NCI-H1436 (cell line): Measurements from ENCODE around the gene RTKN.
"Not testable (repeated sequence)": the region's sequence is repeated elsewhere in the genome, so short reads cannot be mapped to it uniquely, and the experiment has no call there.

Experiments used
- DNase-seq: peaks from one replicate; lab custom pipeline; 2025; lab: John Stamatoyannopoulos, UW

Gene RTKN, protein sequence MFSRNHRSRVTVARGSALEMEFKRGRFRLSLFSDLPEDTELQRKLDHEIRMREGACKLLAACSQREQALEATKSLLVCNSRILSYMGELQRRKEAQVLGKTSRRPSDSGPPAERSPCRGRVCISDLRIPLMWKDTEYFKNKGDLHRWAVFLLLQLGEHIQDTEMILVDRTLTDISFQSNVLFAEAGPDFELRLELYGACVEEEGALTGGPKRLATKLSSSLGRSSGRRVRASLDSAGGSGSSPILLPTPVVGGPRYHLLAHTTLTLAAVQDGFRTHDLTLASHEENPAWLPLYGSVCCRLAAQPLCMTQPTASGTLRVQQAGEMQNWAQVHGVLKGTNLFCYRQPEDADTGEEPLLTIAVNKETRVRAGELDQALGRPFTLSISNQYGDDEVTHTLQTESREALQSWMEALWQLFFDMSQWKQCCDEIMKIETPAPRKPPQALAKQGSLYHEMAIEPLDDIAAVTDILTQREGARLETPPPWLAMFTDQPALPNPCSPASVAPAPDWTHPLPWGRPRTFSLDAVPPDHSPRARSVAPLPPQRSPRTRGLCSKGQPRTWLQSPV

DNA sequence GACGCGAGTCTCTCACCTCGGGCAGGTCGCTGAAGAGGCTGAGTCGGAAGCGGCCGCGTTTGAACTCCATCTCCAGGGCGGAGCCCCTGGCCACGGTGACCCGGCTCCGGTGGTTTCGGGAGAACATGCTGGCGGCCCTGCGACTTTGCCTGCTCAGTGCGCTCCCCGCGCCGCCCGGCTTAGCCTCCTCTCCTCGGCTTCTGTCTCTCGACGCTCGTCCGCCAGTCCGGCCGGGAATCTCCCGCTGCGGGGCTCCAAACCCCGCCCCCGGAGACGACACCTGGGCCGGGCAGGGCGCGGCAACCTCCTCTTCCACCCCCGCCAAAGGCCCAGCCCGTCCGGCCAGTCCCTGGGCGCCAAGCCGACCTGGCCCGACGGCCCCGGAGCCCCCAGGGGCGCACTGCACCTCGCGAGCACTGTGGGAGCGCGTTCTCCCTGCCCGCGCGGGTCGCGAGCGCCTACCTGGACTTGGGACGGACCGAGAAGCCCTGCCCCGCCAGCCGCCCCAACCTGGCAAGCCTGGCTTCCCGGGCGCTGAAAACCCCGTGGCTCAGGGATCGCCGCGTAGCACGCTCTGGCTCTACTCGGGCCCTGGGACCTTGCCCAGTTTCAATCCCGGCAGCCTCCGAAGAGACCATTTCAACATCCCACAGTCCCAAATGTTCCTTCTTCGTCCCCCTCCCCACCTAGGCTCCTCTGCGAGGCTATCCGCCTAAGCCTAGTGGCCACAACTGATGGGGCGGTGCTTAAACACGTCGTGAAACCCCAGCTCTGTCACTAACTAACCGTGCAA lies at the start of gene RTKN:
RTKN (minus strand) TSS at position 248 of the 793 bp plus-strand sequence; CDS start at position 127, 121 bp downstream.
- DNase-seq = no peak

DNA sequence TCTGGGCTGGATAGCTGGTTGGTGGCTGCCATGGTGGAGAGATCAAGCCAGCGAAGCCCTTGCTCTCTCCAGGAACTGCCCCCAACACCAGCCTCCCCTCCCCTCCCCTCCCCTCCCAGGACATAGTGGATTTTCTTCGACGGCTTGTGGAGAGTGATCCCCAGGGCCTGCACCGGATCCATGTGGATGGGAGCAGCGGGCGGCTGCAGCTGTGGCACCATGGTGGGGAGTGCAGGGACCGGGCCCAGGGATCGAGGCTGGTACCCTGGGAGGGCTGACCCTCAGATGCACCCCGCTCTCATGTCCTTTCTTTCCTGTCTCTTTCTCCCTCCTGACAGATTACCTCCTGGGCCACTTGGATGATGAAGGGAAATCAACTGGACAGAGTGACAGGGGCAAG lies 48.2 kb upstream of the RTKN start:
- DNase-seq = no peak

DNA sequence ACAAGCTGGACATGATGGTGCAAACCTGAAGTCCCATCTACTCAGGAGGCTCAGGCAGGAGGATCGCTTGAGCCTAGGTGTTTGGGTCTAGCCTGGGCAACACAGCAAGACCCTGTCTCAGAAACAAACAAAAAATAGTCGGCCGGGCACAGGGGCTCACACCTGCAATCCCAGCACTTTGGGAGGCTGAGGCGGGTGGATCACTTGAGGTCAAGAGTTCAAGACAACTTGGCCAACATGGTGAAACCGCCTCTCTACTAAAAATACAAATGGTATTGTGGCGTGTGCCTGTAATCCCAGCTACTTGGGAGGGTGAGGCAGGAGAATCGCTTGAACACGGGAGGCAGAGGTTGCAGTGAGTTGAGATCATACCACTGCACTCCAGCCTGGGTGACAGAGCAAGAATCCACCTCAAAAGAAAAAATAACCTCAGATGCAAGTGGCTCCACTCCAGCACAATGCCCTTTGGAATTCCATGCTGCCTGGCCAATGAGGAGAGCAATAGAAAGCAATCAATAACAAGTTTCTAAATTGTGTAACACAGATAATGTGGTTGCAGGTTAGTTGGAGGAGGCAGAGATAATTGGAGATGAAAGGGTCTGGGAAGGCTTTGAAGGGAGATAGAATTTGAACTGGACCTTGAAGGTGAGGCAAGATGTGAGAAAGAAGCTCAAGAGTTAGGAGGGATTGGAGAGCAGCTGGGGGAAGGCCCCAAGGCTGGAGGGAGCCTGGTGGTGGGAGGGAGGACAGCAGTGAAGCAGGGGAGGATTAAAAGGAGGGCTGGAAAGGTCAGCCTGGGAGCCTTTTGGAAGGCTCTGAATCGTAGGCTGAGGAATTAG lies 47.1 kb upstream of the RTKN start:
- no peak for DNase-seq

DNA sequence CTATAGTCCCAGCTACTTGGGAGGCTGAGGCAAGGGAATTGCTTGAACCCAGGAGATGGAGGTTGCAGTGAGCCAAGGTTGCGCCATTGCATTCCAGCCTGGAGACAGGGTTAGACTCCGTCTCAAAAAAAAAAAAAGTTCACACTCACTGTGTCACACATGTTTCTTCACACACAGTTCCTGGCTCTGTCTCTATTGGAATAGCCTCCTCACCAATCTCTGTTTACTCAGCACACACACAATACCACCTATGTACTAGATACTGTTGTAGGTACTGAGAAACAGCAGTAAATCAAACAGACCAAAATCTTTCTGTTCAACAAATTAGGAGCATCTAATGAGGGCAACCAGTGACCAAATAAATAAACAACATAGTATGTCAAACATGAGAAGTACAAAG lies 44.4 kb upstream of the RTKN start:
- no peak for DNase-seq

DNA sequence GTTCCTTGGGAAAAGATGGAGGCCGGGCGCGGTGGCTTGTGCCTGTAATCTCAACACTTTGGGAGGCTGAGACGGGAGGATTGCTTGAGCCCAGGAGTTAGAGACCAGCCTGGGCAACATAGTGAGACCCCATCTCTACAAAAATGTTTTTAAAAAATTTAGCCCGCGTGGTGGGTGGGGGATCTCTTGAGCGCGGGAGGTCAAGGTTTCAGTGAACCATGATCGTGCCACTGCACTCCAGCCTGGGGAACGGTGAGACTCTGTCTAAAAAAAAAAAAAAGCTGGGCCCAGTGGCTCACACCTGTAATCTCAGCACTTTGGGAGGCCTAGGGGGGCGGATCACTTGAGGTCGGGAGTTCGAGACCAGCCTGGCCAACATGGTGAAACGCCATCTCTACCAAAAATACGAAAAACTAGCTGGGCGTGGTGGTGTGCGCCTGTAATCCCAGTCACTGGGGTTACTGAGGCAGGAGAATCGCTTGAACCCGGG lies 42.0 kb upstream of the RTKN start:
- DNase-seq = not testable (repeated sequence)

DNA sequence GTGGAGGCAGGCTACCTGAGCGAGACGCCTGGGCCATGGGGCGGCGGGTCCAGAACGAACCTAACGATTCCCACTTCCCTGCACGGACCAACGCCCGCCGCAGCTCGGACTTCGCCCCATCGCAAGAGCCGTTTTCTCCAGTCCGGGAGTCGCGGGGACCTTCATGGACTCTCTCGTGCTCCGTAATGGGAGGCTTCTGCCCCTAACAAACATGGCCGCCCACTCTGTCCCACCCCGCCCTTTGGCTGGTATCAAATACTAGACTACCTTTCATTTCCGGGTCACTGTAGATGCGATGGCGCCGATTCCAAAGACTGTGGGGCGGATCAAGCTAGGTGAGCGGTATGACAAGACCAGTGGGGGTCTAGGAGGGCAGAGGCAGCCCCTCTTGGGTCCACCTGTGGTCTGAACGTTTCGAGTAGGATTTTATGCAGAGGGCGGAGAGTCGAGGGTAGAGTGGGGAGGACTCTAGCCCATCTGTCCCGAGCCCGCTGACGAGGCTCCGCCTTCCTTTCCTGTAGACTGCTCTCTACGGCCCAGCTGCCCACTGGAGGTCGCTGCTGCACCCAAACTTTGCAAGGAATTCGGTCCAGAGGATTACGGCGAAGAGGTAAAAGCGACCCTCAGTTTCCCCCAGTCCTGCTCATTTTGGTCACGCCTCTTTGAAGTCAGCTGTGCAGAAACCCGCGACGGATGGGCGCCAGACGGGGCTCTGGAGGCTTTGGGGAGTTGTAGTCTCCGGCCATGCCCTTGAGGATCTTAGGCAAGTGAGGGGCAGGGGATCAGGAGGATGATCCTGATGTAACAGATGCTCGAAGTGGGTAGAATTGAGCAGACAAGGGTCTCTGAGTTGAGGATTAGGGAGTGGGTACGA lies 41.3 kb upstream of the RTKN start, which contains the start of the genes CCDC142 and TTC31:
CCDC142 (minus strand) TSS at position 198 of the 874 bp plus-strand sequence; CDS start at position 37, 161 bp downstream.
TTC31 (plus strand) TSS at position 281 of the 874 bp plus-strand sequence; CDS start at position 296, 15 bp downstream.
- peak; percentile 92 for DNase-seq

DNA sequence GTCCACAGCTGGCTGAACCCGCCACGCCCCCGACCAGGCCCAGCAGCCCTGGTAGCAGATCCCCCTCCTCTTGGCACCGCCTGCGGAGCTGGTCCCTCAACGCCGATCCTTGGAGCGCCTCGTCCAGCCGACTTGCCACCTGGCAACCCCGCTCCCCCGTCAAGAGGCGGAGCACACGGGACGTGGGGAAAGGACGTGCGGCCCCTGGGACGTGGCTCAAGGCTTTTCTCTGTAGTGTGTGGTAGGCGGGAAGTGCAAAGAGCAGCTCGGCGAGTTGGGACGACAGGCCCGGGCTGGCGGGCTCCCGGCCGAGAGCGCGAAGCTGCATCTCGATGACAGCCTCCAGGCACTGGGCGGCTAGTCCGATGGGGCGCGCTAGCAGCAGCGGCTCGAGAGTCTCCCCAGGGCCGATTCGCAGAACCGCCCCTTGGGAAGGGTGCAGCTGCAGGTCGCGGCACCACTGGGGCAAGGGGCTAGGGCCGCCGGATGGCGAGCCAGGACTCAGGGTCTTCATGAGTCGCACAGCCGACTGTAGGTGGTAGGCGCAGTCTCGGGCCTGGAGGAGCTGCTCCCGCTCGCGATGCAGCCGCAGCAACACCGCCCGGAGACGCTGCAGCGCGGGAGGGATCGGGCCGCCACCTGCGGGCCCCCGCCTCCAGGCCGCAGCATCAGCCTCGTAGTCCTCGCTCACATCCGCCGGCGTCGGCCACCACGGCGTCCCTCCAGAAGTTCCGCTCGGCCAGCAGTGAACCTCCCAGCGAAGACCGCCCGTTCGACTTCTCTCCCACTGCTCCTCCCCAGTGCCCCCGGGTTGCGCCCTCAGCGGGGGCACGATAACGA lies 40.4 kb upstream of the RTKN start:
- DNase-seq = no peak

DNA sequence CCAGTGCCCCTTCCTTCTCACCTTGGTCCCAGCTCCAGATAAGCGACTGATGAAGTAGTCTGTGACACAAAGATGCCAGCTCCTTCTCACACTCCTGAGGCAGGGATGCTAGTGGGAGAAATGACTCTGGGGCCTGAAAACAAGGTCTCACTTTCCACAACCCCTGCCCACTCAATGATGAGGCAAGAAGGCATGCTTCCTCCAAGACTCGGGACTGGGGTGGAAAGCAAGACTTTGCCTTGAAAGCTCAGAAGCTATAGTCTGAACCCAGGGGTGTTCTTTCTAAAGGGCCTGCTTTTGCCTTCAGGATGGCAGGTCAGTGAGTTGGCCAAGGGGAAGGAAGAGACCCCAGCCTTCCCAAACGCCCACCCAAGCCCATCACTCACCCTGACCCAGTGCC lies 39.7 kb upstream of the RTKN start:
- DNase-seq = no peak

DNA sequence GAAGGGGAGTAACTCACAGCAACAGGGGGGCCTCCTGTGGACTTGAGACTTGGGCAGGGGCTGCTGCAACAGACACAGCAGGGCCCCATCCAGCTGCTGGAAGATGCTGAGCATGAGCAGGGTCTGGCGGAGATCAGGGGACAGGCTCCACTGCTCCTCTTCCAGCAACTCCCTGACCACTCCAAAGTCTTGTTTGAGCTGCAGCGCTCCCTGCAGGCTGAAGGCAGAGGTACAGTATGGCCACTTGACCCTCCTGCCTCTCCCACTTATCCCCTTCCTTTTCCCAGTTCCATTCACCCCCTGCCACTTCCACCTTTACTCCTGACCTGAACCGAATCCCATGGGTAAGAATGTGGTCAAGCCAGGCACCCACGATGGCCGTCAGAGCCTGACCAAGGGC lies 33.2 kb upstream of the RTKN start:
- DNase-seq = no peak

DNA sequence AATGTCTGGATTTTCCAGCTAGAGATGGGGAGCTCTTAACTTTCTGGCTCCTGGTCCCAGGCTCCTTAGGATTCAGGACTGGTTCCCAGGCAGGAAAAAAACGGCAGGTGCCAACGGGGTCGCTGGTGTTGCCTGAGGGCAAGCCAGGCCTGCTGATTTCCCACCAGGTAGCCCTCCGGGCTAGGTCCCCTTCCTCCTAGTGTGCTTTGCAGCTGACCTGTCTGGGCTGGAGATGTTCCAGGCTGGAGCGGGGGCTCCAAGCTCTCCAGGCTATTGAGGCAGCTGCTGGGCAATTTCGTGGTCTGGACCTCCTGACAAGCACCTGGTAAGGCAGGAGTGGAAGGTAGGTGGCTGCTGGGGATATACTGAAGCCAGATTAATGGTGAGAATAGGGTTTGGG lies 32.7 kb upstream of the RTKN start:
- no peak for DNase-seq

DNA sequence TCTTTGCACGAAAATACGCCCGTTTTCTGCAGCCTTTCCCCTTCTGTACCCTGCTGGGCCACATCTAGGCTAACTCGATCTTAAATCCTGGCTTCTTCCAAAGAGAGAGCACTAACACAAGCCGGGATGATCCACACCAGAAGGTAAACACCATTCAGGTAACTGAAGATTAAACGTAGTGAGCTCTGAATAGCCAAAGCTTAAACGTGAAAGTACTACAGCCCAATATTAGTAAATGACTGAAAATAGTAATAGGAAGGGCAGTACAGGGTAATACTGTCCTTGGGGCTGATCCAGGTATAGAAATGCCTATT lies 31.2 kb upstream of the RTKN start:
- no peak for DNase-seq

DNA sequence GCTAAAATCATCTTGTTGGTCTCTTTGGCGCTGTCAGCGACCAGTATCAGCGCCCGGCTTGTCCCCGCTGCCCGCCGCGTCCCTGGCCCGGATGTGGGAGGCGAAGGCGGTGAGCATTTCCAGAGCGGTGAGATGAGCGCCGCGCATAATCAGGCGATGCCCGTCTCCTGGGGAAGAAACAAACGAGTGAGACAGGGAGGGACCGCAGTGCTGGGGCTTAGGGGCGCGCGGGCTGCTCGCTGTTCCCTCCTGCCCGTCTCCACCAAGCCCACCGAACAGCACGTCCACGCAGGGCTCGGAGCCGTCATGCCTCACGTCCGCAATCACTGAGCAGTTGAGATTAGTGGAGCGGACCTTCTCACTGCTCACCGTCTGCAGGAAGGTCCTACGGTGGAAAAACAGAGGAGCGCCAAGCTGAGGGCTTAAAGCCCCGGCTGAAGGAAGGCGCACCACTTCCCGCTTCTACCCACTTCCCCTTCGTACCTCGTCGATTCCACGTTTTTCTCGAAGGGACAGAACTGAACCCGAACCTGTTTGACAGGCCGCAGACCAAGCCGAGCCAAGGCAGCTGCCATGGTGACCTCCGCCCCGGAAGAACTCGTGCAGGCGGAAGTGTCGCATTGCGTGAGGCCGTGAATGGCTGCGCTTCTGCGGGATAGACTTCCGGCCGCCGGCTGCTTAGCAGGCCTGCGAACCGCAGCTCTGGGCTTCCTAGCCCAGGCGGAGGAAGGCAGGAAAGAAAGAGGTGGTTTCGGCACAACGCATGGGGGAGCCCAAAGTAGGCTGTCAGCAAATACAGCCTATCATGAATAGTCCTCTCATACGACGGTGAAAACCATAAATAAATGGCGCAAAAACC lies 30.6 kb upstream of the RTKN start, which contains the start of gene MRPL53:
MRPL53 (minus strand) TSS at position 595 of the 859 bp plus-strand sequence; CDS start at position 575, 20 bp downstream.
- peak; percentile 89 for DNase-seq

DNA sequence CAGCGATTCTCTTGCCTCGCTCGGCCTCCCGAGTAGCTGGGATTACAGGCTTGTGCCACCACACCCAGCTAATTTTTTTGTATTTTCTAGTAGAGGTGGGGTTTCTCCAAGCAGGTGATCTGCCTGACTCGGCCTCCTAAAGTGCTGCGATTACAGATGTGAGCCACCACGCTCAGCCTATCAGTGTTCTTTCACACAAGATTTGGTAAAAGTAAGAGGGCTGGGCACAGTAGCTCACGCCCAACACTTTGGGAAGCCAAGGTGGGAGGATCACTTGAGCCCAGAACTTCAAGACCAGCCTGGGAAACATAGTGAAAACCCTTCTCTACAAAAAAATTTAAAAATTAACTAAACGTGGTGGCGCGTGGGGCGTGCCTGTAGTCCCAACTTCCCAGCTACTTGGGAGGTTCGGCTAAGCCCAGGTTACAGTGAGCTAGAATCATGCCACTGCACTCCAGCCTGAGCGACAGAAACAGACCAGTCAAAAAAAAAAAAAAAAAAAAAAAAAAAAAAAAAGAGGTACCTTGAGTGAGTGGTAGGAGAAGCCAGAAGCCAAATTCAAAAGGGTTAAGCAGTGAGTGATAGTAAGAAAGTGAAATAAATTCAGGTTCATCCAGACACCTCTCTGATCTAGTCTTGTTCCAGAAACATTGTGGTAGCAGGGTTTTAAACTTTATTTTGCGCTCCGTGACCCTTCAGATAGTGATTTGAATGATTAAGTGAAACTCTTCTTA lies 29.8 kb upstream of the RTKN start:
- no peak for DNase-seq

DNA sequence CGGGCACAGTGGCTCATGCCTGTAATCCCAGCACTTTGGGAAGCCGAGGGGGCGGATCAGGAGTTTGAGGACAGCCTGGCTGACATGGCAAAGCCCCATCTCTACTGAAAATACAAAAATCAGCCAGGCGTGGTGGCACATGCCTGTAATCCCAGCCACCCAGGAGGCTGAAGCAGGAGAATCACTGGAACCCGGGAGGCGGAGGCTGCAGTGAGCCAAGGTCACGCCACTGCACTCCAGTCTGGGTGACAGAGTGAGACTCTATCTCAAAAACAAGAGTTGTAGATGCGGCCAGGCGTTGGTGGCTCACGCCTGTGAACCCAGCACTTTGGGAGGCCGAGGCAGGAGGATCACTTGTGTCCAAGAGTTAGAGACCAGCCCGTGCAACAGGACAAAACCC lies 29.0 kb upstream of the RTKN start:
- DNase-seq = not testable (repeated sequence)

DNA sequence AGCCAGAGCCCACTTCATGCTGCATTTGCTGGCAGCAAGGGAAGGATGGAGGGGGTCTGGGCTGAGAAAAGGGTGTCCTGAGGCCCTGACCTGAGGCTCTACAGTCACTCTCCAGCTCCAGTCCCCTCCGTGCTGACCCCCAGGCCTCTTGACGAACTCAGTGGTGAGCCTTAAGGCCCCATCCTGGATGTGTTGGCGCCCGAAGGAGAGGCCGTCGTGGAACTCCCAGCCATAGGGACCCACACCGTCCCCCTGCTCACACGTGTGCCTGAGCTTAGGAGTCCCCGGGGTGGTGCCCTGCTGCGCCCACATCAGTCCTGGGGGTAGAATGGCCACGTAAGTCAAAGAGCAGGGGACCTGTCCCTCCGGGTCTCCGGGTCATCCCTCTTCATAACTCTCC lies 22.7 kb upstream of the RTKN start:
- no peak for DNase-seq

DNA sequence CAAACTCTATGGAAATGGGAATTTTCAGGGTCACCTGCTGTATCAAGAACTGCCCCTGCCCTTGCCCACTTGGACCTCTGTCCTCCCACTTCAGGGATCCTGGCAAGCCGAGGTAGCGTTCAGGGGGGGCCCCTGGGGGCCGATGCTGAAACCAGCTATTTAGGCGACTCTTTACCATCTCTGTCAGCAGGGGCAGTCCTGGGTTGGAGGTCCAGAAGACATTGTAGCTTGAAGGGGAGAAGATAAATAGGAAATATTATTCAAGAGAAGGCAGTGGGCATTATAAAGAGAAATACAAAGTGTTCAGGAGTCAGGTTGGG lies 21.0 kb upstream of the RTKN start:
- no peak for DNase-seq

DNA sequence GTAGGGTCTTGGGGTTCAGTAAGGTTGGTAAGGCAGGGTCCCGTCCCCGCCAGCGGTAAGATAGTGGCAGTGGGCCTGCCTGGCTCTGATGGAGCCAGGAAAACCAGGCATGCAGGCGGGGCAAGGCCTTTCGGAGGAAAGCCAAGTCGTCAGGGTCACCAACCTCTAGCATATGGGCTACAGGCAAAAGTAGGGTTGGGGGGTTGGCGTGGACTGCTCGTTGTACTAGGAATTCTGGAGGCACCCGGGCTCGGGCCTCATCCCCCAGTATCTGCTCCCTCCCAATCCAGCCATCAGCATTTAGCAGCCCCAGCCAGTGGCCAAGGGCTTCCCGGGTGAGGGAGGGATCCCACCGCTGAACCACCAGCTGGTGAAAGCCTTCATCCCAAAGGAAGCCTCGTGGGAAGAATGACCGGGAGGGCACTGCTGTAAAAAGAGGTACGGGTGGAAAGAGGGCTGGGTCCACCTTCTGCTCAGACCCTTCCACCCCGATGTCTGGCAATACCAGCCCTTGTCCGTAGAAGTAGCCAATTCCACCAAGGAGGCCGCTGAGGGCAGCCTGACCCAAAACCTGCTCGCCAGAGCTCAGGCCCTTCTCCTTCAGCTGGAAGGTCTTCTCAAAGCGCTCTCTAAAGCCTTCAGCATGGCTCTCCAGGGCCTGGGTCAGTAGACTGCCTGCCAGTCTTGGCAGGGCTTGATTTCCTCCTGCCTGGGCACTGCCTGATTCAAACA lies 20.5 kb upstream of the RTKN start:
- no peak for DNase-seq
